K562 (cell line): ENCODE measurements around the gene TRIM14. TPM values are rescaled to one million over a fixed set of nuclear protein-coding genes. Genes with fewer than 3 reads are reported as not detected.

Experiments
- CBX1 ChIP-seq: sonication (generic); IDR thresholded peaks from 2 replicates; pipeline ENCODE4 v1.6.1; 2016; ENCODE audit warnings: antibody characterized with exemption, low read depth, mild to moderate bottlenecking
- ETV6 ChIP-seq, 3 experiments: fragments of 150-350 bp in 1 of 3; sonication (generic) in 1 of 3; formaldehyde crosslinking in 1 of 3; IDR thresholded peaks; 2 replicates each; pipeline versions ENCODE4 v1.6.1 to v1.8.0; 2014 to 2022; ENCODE audit warnings: borderline replicate concordance in 2 of 3, low read depth in 2 of 3, antibody characterized with exemption in 1 of 3, low read length in 1 of 3, mild to moderate bottlenecking in 1 of 3, missing genetic modification reagents in 1 of 3
- HDAC1 ChIP-seq, 2 experiments: fragments of 450-650 bp; IDR thresholded peaks; 2 replicates each; pipeline ENCODE4 v1.6.1; 2016 to 2017; ENCODE audit warnings: inconsistent platforms in 1 of 2, mild to moderate bottlenecking in 1 of 2, moderate library complexity in 1 of 2
- MEIS2 ChIP-seq: fragments of 450-650 bp; IDR thresholded peaks from 2 replicates; pipeline ENCODE4 v1.6.1; 2014; ENCODE audit warnings: mild to moderate bottlenecking; ENCODE audit not compliant: partially characterized antibody
- PHF21A ChIP-seq: fragments of 450-650 bp; IDR thresholded peaks from 2 replicates; pipeline ENCODE4 v1.6.1; 2017; ENCODE audit warnings: low read depth, borderline replicate concordance
- POLR2AphosphoS5 ChIP-seq: IDR thresholded peaks from 2 replicates; pipeline ENCODE4 v1.6.1; 2011; ENCODE audit warnings: mild to moderate bottlenecking, low read depth, low read length, moderate library complexity; ENCODE audit not compliant: control insufficient read depth, insufficient read depth
- ZFP36 ChIP-seq: fragments of 150-350 bp; IDR thresholded peaks from 2 replicates; pipeline ENCODE4 v1.6.1; 2018; ENCODE audit warnings: low read length, low read depth; ENCODE audit not compliant: partially characterized antibody
- ZNF24 ChIP-seq: fragments of 450-650 bp; IDR thresholded peaks from 2 replicates; pipeline ENCODE4 v1.6.1; 2016
- ZSCAN32 ChIP-seq: fragments of 450-650 bp; formaldehyde crosslinking; IDR thresholded peaks from 2 replicates; pipeline ENCODE4 v1.4.0; 2020; ENCODE audit warnings: mild to moderate bottlenecking, moderate library complexity
- polyA plus RNA-seq, 8 experiments: library from polyadenylated mRNA; depleted of rRNA in 4 of 8; stranded (reverse) in 5 of 8; unstranded in 3 of 8; fragments of >200 nt; fragmentation: Nextera tagmentation in 2 of 8; fragmentation: Illumina TruSeq in 1 of 8; extraction: Ambion mirVana in 2 of 8; extraction: Trizol in 1 of 8; gene quantifications; 2 replicates each; pipeline versions ENCODE4 v1.2.1 to v1.2.3, GENCODE V29; 2011 to 2014; ENCODE audit warnings: inconsistent platforms in 1 of 8, missing spikeins in 1 of 8
- total RNA-seq, 7 experiments: library from RNA; depleted of rRNA in 6 of 7; stranded (reverse); fragments of >200 nt in 6 of 7; fragmentation: Illumina TruSeq in 2 of 7; extraction: Trizol in 2 of 7; gene quantifications; 2 replicates each; pipeline versions ENCODE4 v1.2.1 to v1.2.3, GENCODE V29; 2011 to 2021; ENCODE audit warnings: low replicate concordance in 1 of 7
- TF ChIP-seq, protein P1 (sequence below): IDR thresholded peaks from 2 replicates; pipeline ENCODE4 v1.6.1; 2012; ENCODE audit warnings: low read depth, low read length, improper control_type of control experiment, borderline replicate concordance
- TF ChIP-seq, protein P2 (sequence below): fragments of 450-650 bp; IDR thresholded peaks from 2 replicates; pipeline ENCODE4 v1.7.1; 2018; ENCODE audit warnings: mild to moderate bottlenecking, low read depth; ENCODE audit not compliant: partially characterized antibody
- TF ChIP-seq, protein P3 (sequence below), 3 experiments: fragments of 200-800 bp in 1 of 3; fragments of 250-450 bp in 1 of 3; fragments of 450-650 bp in 1 of 3; sonication (Bioruptor Pico) in 1 of 3; sonication (Bioruptor generic) in 1 of 3; formaldehyde crosslinking in 1 of 3; IDR thresholded peaks; 2 replicates each; pipeline versions ENCODE4 v1.6.1 to v1.8.0; 2016 to 2022; ENCODE audit warnings: mild to moderate bottlenecking in 2 of 3, missing genetic modification characterization in 2 of 3, missing compliant biosample characterization in 1 of 3, moderate library complexity in 1 of 3
- TF ChIP-seq, protein P4 (sequence below): fragments of 450-650 bp; IDR thresholded peaks from 2 replicates; pipeline ENCODE4 v1.6.1; 2016
- TF ChIP-seq, protein P5 (sequence below), 2 experiments: fragments of 450-650 bp; conservative IDR thresholded peaks; 2 replicates each; pipeline ENCODE4 v1.6.1; 2017; ENCODE audit warnings: mild to moderate bottlenecking in 2 of 2, moderate library complexity in 2 of 2

The TRIM14 gene
- total and polyA plus RNA-seq, 9 of the 15 experiments (the other 6 are each of a cell fraction or from before 2014, with no cell fraction given): 7.6 to 41.0 (median 17.9) TPM

DNA sequence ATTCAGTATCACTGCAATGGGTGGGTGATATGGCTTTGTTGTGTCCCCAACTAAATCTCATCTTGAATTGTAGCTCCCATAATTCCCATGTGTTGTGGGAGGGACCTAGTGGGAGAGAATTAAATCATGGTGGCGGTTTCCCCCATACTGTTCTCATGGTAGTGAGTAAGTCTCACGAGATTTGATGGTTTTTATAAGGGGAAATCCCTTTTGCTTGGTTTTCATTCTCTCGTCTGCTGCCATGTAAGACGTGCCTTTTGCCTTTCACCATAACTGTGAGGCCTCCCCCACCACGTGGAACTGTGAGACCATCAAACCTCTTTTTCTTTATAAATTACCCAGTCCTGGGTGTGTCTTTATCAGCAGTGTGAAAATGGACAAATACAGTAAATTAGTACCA is 72.0 kb downstream of the TRIM14 start (continued):
- TF ChIP-seq, protein P1, sequence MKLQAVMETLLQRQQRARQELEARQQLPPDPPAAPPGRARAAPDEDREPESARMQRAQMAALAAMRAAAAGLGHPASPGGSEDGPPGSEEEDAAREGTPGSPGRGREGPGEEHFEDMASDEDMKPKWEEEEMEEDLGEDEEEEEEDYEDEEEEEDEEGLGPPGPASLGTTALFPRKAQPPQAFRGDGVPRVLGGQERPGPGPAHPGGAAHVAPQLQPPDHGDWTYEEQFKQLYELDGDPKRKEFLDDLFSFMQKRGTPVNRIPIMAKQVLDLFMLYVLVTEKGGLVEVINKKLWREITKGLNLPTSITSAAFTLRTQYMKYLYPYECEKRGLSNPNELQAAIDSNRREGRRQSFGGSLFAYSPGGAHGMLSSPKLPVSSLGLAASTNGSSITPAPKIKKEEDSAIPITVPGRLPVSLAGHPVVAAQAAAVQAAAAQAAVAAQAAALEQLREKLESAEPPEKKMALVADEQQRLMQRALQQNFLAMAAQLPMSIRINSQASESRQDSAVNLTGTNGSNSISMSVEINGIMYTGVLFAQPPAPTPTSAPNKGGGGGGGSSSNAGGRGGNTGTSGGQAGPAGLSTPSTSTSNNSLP: no peak
- TF ChIP-seq, protein P2, sequence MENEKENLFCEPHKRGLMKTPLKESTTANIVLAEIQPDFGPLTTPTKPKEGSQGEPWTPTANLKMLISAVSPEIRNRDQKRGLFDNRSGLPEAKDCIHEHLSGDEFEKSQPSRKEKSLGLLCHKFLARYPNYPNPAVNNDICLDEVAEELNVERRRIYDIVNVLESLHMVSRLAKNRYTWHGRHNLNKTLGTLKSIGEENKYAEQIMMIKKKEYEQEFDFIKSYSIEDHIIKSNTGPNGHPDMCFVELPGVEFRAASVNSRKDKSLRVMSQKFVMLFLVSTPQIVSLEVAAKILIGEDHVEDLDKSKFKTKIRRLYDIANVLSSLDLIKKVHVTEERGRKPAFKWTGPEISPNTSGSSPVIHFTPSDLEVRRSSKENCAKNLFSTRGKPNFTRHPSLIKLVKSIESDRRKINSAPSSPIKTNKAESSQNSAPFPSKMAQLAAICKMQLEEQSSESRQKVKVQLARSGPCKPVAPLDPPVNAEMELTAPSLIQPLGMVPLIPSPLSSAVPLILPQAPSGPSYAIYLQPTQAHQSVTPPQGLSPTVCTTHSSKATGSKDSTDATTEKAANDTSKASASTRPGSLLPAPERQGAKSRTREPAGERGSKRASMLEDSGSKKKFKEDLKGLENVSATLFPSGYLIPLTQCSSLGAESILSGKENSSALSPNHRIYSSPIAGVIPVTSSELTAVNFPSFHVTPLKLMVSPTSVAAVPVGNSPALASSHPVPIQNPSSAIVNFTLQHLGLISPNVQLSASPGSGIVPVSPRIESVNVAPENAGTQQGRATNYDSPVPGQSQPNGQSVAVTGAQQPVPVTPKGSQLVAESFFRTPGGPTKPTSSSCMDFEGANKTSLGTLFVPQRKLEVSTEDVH: peak; percentile 37
- peak; percentile 41 for TF ChIP-seq MEIS2
- TF ChIP-seq POLR2AphosphoS5: peak; percentile 76
- TF ChIP-seq PHF21A: no peak
- TF ChIP-seq, protein P3, sequence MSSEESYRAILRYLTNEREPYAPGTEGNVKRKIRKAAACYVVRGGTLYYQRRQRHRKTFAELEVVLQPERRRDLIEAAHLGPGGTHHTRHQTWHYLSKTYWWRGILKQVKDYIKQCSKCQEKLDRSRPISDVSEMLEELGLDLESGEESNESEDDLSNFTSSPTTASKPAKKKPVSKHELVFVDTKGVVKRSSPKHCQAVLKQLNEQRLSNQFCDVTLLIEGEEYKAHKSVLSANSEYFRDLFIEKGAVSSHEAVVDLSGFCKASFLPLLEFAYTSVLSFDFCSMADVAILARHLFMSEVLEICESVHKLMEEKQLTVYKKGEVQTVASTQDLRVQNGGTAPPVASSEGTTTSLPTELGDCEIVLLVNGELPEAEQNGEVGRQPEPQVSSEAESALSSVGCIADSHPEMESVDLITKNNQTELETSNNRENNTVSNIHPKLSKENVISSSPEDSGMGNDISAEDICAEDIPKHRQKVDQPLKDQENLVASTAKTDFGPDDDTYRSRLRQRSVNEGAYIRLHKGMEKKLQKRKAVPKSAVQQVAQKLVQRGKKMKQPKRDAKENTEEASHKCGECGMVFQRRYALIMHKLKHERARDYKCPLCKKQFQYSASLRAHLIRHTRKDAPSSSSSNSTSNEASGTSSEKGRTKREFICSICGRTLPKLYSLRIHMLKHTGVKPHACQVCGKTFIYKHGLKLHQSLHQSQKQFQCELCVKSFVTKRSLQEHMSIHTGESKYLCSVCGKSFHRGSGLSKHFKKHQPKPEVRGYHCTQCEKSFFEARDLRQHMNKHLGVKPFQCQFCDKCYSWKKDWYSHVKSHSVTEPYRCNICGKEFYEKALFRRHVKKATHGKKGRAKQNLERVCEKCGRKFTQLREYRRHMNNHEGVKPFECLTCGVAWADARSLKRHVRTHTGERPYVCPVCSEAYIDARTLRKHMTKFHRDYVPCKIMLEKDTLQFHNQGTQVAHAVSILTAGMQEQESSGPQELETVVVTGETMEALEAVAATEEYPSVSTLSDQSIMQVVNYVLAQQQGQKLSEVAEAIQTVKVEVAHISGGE (CRISPR knock-in tag; IDR thresholded peaks at IDR 0.05): no peak
- no peak for TF ChIP-seq ZNF24
- TF ChIP-seq, protein P4, sequence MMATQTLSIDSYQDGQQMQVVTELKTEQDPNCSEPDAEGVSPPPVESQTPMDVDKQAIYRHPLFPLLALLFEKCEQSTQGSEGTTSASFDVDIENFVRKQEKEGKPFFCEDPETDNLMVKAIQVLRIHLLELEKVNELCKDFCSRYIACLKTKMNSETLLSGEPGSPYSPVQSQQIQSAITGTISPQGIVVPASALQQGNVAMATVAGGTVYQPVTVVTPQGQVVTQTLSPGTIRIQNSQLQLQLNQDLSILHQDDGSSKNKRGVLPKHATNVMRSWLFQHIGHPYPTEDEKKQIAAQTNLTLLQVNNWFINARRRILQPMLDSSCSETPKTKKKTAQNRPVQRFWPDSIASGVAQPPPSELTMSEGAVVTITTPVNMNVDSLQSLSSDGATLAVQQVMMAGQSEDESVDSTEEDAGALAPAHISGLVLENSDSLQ: 0 out of 2 replicates have a peak, but pooled peaks have one; percentile 31
- TF ChIP-seq HDAC1 (IDR thresholded peaks at IDR 0.05): 0 out of 4 replicates have a peak, but pooled peaks of 1 of the 2 experiments have one; percentile 18
- TF ChIP-seq, protein P5, sequence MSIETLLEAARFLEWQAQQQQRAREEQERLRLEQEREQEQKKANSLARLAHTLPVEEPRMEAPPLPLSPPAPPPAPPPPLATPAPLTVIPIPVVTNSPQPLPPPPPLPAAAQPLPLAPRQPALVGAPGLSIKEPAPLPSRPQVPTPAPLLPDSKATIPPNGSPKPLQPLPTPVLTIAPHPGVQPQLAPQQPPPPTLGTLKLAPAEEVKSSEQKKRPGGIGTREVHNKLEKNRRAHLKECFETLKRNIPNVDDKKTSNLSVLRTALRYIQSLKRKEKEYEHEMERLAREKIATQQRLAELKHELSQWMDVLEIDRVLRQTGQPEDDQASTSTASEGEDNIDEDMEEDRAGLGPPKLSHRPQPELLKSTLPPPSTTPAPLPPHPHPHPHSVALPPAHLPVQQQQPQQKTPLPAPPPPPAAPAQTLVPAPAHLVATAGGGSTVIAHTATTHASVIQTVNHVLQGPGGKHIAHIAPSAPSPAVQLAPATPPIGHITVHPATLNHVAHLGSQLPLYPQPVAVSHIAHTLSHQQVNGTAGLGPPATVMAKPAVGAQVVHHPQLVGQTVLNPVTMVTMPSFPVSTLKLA (conservative IDR thresholded peaks at IDR 0.05): peak; percentile 57 to 63; a peak in 3 of 4 replicates
- TF ChIP-seq ETV6 (IDR thresholded peaks at IDR 0.05; ENCODE audit: borderline replicate concordance in 1 of 2, low read depth in 2 of 2, low read length in 1 of 2): no peak
- TF ChIP-seq ETV6 (CRISPR knock-in tag; IDR thresholded peaks at IDR 0.05; ENCODE audit: borderline replicate concordance): no peak
- peak; percentile 80 for TF ChIP-seq ZFP36
- TF ChIP-seq CBX1: no peak
- no peak for TF ChIP-seq ZSCAN32 (CRISPR knock-in tag)
